Left hindlimb (tissue), 1 donor: ENCODE data around the gene FBXW8.

Experiments
- DNase-seq: peaks from one replicate; pipeline ENCODE4 v3.0.0-alpha.2; 2018

Gene FBXW8

DNA sequence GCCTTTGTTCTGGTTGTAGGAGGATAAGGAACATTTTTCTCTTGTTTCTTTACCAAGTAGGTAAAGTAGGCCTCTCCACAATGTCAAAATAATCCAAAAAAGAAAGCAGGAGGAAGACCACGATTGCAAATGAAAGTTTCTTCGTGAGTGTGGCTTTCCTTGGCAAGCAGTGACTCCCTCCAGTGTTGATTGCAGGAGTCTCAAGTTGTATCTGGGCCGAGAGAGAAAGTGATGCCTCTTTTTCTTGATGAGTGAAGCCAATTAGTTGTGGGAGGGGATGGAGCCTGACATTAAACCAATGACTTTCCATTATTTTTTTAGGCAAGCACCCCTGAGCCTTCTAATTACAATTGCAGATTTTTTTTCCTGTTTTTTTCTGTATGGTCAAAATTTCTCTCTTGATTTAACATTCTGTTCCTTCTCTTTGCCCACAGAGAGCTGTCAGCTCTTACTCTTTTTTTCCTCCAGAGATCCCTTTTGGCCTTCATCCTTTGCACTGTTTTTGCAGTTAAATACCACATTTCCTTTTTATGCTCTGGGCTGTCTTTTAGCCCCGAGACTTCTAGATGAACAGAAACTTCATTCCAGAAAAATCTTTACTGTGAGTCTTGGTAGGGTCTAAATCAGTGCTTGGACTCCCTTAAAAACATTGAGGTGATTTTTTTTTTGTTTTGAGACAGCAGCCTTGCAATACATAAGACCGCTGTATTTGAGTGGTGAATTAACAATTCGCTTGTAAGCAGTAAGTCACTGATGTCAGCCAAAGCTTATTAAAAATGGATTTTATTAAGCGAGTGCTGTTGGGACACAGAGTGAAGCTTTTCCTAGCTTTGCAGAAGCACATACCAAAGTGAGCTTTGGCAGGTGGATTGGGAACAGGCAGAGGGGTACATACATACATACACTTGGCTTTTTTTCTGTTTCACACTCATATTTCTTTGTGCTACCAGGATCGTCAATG is 15.8 kb downstream of the FBXW8 start:
- DNase-seq: no peak

DNA sequence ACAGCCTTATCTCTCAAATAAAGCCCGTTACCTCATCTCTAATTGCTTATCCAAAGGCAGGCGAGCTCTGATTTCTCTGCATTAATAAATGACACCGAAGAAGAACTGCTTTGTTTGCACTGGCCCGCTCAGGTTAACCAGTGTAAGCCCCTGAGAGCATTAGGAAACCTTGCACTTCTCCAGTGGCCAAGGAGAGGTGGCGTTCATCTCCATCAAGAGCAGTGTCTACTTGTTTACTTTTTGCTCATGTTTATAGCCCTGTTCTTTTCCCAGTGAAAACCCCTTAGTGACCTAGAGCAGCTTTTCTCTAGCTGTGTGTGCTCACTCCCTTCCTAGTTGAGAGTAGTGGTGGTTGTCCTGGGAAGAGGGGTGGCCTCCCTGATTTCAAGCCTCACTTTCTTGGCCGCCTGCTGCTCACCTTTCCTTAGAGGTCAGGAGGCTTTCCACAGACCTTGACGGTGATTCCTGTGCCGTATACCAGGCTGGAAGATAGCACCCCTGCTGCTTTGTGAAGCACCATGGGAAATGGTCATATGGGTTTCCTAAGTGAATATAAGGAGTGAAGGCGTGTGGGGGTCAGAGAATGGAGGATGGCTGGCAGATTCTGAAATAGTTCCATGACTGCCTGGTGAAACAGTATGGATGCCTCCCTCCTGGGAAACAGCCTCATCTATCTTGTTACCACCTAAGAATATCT is 16.6 kb downstream of the FBXW8 start:
- DNase-seq: no peak

DNA sequence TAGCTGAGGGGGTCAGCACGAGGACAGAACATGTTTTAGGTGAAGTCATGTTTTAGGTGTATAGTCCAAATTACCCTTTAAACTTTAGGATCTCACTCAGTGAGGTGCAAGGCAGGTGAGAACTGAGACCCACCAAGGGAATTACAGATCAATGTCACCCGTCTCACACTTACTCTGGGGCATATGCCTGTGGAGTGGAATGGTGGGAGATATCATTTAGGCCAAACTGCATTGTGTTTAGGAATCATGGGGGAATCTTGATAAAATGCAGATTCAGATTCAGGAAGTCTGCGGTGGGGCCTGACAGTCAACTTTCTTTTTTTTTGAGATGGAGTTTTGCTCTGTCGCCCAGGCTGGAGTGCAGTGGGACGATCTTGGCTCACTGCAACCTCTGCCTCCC is 17.8 kb downstream of the FBXW8 start:
- no peak for DNase-seq

DNA sequence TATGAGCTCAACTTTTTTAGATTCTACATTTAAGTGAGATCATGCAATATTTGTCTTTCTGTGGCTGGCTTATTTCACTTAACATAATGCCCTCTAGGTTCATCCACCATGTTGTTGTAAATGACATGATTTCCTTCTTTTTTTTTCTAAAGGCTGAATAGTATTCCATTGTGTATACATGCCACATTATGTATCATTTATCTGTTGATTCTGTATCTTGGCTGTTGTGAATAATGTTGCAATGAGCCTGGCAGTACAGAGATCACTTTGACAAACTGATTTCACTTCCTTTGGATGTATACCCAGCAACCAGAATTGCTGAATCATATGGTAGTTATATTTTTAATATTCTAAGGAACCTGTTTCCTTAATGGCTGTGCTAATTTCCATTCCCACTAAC is 19.1 kb downstream of the FBXW8 start:
- no peak for DNase-seq

DNA sequence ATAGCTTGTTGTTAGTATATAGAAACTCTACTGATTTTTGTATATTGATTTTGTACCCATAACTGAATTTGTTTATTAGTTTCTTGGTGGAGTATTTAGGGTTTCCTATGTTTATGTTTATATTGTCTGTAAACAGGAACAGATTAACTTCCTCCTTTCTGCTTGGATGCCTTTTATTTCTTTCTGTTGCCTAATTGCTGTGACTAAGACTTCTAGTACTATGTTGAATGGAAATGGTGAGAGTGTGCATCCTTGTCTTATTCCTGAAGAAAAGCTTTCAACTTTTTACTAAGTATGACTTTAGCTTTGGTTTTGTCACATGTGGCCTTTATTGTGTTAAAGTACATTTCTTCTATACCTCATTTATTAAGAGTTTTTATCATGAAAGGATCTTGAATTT is 20.9 kb downstream of the FBXW8 start:
- DNase-seq: no peak

DNA sequence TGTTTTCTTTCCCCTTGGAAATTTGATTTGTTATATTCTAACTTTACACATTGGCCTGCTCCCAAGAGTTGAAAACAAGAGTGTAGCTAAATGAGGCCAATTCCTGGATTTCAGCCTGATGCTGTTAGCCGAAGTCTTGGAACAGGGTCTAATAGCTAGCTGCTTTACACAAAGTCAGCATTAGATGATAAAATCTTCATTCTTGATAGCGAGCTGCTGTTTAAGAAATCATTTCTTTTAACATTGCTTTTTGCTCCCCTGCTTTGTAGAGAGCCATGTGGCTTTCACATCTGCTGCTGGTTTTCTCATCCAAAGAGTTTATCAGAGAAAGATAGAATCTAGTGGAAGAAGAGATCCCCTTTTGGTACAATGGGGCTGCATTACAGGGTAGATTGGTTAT is 22.3 kb downstream of the FBXW8 start:
- no peak for DNase-seq

DNA sequence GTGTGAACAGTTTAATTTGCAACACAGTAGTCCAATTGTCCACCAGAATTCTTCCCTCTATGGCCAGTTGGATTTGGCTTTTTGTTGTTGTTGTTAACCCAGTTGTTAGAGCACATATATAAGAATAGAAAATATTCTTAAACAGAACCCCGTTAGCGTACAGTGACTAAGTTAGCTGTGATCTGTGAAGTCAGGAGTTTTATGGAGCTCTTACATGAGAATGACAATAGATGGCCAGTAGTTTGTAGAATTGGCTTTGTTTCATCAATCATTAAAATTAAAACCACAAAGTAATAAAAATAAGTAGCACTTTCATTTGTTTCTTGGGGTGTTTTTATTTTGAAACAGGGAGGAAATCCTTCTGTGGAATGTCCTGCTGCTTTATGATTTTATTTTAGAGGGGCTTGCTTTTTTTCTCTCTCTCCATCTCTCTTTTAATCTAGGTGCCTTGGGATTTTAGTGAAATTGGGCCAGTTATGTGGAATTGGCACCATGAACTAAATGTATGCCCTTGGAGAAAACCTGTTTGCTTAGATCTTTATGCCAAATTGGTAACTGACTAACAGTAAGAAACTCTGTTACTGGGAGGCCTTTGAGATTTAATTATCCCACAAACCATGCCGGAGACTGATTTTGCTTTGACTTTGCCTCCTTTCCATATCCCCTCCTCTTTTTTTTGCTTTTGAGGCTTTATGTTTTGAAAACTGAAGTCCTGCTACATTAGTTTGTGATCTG is 22.9 kb downstream of the FBXW8 start:
- no peak for DNase-seq

DNA sequence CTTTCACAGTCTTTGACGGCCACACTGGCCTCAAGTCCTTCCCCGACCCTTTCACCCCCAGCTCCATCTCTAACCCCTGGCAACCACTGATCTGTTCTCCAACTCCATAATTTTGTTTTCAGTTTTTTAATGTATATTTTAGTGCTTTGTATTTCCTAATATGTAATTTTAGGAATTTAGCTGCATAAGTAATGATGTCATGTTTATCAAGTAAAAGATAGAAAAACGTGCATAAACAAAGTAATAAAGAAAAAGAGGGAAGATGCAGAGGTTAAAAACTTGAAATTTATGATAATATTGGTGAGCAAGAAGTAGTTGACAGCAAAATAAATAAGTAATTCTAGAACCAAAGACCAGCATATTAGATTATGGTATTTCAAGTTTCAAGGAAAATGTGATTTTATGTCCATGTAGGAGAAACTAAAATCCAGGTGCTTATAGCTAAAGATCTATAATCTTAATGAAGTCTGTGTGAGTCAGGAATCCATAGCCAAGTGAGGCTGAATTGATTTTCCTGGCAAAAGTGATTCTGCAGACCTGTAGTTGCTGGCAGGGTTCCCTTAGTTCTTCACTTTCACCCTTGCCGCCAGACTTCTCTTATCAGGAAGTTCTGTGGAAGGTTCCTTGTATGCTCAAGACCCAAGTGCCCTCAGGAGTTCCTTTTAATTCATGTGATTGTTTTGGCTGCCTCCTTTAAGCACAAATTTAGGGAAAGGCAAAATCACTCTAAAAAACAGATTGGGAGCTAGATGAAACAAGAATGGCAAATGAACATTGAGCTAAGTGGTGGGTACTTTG is 24.4 kb downstream of the FBXW8 start:
- no peak for DNase-seq

DNA sequence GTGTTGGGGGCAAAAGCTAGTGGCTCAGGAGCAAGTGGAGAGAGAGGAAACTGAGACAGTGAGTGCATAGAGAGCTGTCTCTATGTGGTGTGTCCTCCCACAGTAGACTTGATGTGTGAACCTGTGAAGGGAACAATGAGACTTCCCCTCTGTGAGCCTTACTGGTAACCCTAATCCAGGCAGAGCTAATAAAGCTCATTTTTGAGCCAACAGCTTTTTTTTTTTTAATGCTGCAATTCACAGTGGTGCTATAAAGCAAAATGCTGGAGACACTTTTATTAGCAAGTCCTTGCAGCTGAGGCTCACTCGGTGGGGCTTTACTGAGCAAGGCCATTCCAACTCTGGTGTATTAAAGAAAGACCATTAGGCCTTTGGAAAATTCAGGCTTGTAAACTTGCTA is 26.9 kb downstream of the FBXW8 start:
- no peak for DNase-seq

DNA sequence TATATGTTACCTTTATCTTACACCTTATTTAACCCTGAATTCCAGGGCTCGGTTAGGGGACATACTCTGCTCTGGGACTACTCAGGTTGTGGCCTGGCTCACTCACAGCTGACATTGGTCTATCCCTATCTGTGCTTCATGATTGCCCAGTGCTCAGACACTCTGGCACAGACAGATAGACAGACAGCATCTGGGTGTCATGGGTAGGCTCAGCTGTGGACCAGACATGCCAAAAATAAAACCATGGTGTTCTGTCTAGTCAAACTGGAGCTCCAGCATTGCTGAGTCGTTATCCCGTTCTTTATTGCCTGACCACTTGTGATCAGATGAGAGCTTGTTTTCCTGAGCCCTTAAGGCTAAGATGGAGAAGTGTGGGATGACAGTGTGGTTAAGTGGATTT is 29.0 kb downstream of the FBXW8 start:
- DNase-seq: no peak

DNA sequence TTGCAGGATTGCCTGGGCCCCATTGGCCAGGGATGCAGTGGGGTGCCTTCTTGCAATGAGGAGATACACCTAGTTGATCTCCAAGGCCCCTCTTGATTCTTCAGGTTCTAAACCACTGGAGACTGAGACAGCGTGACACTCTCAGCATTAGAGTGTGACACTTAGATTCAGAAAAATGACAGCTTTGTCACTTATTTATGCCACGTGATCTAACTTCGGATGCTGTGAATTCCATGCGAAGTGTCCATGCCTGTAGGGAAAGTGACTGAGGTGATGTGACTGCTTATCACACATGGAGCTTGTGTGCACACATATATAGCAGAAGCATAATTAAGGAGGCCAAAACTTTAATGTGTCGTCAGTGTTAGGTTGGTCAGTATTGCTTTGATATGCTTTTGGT is 30.4 kb downstream of the FBXW8 start:
- DNase-seq: no peak

DNA sequence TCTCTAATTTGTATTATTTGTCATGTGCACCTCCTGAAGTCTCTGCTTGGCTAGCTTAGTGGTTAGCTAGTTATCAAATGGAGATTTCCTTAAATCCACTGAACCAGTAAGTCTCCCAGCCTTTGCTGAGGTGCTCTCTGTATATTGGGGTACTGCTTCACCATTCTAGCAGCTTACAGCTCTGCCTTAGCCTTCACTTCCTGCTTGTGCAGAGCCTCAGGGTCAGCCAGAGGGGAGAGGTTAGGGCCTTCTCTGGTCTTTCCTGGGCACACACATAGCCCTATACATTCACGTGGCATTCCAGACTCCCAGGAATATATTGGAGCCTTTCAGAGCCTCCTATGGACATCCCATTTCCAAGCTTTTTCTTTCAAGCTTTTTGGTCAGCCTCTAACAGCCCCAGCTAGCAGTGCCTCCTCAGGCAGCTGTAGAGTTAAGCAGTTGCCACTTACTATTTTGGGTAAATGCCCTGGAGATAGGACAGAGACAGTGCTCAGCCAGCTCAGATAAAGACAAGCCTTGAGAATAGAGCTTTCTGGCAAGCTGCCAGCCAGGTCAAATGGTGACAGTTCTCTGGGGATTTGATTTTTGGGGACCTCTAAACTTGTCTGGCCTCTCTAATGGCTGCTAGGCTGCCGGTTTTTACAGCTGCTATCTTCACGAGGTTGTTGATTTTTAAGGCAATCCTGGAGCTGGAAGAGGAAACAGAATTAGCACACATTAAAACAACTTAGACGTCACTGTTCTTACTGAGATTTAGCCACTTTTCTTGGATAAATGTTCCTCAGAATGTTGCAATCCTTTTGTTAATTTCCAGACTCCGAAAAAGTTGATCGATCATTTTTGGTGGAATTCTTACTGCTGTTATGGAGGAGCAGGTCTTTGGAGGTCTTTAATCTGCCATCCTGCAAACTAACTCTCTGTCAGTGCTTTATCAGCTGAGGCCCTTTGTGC is 32.9 kb downstream of the FBXW8 start:
- no peak for DNase-seq

DNA sequence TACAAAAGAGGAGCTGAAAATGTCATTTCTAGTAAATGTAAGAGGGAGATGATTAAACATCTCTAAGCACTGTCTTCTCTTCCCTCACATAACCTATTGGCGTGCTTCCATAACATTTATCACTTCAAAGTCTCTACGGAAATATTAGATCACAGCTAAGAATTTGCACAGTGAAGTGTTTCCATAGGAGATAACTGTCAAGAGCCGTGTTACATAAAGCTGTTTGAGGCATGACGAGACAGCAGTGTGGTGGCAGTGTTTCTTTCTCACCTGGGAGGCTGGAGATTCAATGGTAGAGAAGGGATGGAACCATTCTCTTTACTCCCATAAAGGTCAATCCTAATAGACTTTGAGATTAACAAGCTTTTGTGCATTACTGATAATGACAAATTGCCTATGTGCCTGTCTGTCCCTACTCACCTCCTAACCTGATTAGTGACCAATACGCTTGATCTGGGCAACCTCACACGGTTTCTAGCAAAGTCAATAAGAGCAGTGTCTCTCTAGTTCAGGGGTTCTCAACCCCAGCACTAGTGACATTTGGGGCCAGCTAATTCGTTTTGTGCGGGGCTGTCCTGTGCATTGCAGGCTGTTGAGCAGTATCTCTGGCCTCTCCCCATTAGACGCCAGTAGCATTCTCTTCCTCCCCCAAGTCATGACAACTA is 35.3 kb downstream of the FBXW8 start:
- DNase-seq: no peak

DNA sequence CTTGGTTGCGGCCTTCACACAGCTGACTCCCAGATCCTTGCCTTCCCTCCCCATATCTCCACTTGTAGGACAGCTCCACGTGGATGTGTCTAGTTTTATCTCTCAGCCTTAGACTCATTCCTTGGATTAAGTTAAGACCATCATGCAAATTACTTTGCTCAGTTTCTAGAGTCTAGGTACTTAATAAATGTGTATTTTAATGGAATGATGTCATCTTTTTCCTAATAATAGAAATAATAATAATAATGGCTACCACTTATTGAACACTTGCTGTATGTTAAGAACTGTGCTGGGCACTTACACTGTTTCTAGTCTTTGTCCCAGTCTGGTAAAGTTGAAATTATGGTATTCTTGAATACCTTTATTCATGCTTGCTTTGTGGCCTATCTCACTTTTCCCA is 37.5 kb downstream of the FBXW8 start:
- no peak for DNase-seq

DNA sequence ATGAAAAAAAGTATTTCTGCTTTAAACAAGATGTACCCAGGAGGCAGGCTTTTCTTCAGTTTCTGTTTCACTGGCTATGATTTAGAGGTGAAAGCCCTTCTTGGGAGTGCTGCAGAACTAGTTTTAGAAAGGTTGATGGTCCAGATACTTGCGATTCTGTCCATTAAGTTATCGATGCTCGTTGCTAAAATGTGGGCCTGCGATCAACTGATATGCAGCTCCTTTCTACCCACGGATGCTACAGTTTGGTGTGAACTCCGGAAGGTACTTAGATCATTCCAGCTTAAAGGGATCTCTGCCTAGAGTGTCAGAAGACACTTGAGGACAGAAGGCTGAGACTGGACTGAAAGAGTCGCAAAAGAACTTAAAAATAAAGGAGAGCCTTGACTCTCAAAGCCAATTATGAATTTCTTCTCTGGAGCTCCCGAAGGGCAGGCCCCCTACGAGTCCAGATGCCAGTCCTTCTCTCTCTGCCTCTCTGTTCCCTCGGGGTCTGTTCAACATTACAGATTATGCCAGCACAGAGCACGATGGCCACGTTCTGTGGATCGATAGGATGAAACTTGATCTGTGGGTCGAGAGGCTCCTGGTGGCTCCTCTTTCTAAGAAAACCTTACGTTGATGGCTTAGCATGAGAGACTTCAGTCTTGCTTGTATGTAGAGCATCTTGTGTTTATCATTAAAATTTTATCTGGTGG is 40.0 kb downstream of the FBXW8 start:
- no peak for DNase-seq

DNA sequence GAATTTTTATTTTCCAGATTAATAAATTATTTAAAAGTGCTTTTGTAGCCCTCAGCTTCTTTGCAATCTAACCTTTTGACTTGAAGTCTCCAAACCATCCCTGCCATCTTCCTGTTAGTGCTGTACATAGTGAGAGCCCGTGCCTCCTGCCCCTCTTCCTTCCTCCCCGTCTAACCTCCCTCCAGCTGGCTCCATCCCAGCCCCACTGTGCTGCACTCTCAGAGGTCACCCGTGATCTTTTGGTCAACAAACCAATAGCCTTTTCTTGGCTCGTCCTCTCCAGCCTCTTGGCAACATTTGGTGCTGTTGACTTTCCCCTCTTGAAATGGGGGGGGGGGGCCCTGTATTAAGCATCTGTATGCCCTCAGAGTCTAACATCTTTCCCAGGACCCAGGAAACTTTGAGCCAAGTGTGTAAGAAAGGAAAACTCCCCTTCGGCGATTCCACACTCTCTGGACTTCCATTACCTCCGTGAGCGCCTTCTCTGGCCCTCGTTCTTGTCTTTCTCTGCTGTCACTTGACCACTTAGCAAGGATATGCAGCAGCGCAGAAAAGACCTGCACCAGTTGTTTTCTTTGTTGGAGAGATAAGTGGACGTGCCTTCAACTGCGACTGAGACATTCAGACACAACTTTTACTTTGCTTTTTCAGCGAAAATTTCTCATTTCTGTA is 44.1 kb downstream of the FBXW8 start:
- no peak for DNase-seq

DNA sequence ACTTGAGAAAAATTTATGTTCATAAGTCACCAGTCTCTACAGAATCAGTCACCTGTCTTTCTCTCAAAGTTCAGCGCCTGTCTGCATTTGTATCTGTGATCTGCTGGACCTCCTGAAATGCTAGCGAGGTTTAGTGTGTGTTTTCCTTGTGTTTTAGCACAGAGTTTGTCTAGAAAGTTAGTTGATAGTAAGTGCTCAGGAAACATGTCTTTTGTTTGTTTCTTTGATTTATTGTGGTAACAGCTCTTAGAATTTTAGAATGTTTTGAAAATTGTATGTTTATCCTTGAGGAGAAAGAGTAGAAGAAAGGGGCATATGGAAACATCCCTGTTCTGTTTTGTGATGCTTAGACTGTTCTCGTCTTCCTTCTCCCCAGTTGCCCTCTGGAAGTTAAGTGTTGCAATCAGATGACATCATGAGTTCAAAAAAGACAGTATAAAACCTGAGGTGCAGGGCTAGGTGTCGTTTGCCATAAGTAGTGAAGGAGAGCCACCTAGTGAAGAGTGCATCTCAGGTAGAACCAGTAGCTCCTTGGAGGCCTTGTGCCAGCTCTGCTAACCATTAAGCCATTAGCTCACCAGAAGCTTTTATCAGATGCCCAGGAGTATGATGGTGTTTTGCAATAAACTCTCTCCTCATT is 44.8 kb downstream of the FBXW8 start:
- DNase-seq: no peak

DNA sequence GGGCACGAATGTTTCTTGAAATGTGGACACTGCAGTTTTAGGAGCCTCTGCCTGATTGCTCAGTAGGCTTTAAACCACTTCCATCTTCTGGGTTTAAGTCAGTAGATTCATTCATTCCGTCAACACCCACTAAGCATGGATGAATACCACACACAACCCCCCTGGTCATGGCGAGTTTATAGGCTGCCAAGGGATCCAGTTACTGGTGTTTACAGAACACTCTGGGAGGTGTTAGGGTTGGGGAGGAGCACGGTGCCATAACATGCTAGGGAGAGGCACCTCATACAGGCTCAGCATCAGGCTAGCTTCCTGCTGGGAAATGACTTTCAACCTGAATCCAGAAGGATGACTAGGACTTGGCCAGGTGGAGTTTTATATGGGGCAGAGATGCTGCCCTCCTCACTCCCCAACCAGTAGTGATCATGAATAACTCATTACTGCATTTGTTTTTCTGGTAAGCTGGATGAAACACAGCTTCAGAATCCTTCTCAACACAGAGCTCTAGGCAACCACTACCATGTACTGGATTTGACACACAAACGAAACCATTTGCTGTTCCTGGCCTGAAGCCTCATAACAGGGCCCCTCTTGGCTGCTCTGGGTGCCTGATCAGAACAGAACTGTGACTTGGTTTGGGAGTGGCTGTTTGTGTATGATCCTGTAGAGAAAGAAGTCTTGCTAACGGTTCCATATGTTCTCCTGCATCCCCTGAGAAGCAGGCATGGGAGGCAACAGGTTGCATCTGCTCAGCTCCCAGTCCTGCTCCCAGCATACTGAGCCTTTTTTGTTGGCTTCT is 47.9 kb downstream of the FBXW8 start:
- DNase-seq: no peak

DNA sequence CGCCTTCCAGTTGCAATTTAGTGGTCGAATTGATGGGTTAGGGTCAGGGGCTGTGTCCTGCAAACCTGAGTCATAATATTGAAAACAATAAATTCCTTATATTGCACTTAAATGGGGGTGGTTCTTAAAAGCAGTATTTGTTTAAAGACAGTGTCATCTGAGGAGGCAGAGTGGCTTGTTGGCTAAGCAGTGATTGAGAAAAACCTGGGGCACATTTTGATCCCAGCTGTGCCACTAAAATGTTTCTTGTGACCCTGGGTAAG is 48.4 kb downstream of the FBXW8 start:
- DNase-seq: no peak
